Measurements from ENCODE around the gene DBF4.
"Not testable (repeated sequence)": the region's sequence is repeated elsewhere in the genome, so short reads cannot be mapped to it uniquely, and the experiment has no call there.

Gene DBF4

GRCh38 chr7:87882151-87882937, 6.1 kb downstream of the DBF4 start:
- no peak for DNase-seq

DNA sequence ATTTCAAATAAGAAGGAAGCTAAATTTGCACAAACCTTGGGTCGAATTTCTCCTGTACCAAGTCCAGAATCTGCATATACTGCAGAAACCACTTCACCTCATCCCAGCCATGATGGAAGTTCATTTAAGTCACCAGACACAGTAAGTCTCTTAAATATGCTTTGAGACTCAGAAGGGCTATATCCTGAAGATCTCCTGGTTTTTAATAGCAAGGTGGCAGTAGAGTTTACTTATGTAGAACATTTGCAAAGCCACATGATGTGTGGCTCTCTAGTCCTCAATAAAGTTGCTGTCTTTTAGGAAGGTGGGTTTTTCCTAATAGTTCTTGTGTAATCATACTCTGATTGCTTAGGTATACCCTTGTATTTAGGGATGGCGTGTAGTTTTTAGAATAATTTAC, 8.7 kb downstream of the DBF4 start:
- DNase-seq, result no peak

DNA sequence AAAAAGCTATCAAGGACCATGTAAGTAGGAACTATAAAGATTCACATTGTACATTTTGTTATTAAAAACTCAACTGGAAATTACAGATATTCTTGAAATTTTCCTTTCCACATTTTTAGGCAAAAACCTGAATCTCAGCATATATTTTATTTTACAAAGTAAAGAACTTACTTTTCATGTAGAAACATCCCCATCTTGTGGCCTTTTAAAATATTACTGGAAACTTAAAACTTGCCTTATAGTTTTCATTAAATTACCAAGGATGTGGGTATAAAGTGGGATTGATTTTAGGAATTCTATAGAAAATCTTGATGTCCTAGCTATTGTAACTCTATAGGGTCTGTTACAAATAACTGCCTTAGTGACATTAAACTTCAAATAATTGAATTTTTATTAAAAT, 10.6 kb downstream of the DBF4 start:
- DNase-seq, result peak in 1 of 5 donors; percentile 12

- DNase-seq, result no peak
Observed at GRCh38 chr7:87895363-87895762, 19.1 kb downstream of the DBF4 start.

GRCh38 chr7:87899255-87899654, 23.0 kb downstream of the DBF4 start:
- no peak for DNase-seq

- DNase-seq, result not testable (repeated sequence)
Observed at GRCh38 chr7:87907136-87907906, 31.0 kb downstream of the DBF4 start.

- not testable (repeated sequence) for DNase-seq
Observed at GRCh38 chr7:87908814-87909213, 32.5 kb downstream of the DBF4 start.

DNA sequence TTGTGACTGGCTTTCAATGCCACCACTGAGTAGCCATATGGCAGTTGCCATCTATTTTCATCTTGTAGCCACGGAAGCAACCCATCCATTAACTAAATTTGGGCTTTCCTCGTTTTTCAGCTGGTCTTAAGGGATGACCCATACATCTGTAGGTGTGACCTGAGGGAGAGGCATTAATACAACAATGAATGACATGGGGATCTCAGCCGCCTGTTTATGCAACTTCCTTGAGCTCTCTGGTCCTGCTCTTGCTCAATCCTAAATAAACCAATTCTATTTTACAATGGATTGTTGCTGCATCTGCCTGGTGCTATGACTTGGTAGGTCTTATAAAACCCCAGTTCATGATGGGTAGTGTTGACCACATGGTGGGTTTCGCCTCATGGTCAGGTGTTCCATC, 35.8 kb downstream of the DBF4 start:
- DNase-seq, result no peak

GRCh38 chr7:87918740-87919139, 42.4 kb downstream of the DBF4 start:
- no peak for DNase-seq

DNA sequence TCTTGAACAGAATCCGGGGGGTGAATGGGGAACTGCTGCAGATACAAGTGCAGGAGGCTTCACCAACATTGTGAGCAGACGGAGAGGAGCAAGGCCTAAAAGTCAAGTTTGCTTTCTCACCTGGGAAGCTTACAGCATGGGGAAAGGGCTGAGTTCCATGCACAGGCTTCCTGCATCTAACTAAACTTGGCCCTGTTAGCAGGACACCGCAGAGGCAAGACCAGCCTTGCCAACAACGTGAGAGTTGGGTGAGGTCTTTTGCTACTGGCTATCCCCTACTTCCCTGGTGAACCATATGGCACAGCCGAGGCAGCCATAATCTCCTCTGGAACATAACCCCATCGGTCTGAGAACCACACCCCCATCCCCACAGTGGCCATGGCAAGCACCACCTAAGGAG, 43.6 kb downstream of the DBF4 start:
- no peak for DNase-seq

DNA sequence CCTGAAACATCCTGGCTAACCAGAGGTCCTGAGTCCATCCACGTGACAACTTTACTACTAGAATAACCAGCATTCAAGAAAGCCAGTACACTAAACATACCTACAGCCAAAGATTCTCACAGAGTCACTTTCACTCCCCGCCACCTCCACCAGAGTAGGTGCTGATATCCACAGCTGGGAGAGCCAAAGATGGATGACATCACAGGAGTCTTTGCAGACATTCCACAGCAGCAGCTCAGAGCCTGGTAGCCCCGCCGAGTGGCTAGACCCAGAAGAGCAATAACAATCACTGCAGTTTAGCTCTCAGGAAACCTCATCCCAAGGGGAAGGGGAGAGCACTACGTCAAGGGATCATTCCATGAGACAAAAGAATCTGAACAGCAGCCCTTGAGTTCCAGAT, 44.3 kb downstream of the DBF4 start:
- no peak for DNase-seq

GRCh38 chr7:87922759-87923395, 46.6 kb downstream of the DBF4 start:
- not testable (repeated sequence) for DNase-seq

DNA sequence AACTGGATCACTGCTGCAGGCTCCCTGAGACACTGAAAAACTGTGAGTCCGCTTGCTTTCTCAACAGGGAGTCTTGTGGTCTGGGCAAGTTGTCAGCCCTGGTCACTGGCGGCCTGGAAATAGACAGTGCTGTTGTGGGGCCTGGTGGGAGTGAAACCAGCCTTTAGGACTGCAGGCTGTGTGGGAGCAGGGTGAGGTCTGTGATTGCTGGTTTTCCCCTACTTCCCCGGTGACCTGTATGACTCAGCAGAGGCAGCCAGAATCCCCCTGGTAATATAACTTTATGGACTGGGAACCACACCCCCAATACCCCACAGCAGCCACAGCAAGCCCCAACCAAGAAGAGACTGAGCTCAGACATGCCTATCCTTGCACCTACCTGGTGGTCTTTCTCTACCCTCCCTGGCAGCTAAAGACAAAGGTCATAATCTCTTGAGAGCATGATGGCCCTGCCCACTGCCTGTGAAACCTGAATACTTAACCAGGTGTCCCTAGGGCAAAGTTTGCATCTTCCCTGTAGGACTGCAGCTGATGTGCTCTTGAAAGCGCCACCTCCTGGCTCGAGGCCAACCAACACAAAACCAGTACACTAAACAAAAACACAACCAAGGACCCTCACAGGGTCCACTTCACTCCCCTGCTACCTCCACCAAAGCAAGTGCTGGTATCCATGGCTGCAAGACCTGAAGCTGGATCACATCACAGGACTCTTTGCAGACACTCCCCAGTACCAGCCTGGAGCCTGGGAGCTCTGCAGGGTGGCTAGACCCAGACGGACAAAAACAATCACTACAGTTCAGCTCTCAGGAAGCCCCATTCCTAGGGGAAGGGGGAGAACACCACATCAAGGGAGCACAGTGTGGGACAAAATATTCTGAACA, 50.5 kb downstream of the DBF4 start:
- peak in 1 of 5 donors; percentile 8 for DNase-seq

DNA sequence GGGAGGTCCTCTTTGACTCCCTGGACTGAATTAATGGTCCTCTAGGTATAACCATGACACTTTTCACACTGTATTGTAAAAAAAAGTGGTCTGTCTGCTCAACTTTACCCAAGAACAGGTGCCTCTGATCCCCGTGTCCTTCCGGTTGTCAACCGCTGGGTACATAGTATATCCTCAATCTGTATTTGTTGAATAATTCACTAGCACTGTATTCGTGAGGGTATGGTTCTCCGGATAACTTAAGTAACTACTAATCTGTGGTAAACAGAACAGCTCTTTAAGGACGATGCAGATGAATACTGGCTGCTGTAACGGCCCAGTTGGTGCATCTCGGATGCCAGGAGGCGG, 57.3 kb downstream of the DBF4 start:
- no peak for DNase-seq

DNA sequence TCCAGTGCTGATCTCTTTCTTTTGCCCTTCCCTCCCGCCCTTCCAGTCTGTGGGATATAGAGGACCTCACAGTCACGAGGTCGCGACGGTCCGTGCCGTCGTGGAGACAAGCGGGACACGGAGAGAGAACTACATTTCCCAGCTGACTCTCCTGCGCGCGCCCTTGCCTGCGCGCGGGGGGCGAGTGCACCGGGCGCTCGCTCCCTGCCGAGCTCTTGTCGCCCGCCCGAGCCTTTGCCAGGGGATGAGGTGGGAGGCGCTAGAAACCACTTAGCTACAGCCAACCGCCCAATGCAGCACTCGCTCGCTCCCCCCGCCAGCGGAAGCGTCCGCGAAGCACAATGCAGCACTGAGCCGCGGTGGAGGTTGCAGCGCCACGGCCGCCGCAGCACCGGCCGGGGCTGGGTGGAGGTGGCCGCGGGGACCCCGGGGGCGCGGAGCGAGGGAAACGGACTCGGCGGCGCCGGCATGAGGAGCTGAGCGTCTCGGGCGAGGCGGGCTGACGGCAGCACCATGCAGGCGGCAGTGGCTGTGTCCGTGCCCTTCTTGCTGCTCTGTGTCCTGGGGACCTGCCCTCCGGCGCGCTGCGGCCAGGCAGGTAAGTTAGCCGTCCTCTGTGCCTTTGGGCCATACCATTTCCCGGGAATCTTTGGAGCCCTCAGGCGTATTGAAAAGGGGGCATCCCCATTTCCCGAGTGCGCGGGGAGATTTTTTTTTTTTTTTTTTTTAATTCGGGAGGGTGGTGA, 57.8 kb downstream of the DBF4 start, which contains the start of gene ADAM22:
Gene ADAM22, plus strand, starts transcription at position 299 of the 746 bp plus-strand sequence. Its CDS starts 215 bp downstream, at position 514.
- peak; percentile 53 to 84 (median 63) for DNase-seq

GRCh38 chr7:87934699-87935383, 58.5 kb downstream of the DBF4 start:
- peak in 1 of 5 donors; percentile 8 for DNase-seq

DNA sequence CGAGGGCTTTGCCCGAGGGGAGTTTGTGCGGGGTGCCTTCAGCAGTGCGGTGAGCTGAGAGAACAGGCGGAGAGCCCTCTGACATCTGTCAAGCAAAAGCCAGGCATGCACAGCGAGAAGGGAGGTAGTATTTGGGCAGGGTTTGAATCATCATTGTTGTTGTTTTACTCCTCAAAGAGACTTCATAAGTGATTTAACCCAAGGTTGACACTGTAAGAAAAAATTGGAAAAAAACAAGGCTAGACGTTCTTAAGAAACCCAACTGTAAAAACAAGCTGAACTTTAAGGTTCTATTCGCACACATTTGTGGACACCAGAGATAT, 59.1 kb downstream of the DBF4 start:
- no peak for DNase-seq

GRCh38 chr7:87941138-87941537, 64.8 kb downstream of the DBF4 start:
- no peak for DNase-seq

DNA sequence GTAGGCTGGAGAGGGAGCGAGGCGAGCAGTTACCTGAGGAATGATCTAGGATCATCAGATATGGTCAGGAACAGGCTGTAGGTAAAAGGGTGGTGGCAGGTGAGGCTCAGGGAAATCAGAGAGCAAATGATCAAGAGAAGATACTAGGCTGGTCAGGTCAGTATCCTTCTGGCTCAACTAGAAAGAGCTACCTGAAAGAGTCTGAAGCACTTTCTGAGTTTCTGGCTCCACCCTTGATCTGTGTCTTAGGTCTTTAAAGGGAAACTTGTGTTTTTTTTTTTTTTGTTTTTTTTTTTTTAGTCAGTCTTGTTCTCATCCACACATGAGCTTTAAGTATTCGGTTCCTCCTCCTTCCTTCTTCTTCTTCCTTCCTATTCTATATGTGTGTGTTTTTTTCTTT, 68.3 kb downstream of the DBF4 start:
- no peak for DNase-seq

DNA sequence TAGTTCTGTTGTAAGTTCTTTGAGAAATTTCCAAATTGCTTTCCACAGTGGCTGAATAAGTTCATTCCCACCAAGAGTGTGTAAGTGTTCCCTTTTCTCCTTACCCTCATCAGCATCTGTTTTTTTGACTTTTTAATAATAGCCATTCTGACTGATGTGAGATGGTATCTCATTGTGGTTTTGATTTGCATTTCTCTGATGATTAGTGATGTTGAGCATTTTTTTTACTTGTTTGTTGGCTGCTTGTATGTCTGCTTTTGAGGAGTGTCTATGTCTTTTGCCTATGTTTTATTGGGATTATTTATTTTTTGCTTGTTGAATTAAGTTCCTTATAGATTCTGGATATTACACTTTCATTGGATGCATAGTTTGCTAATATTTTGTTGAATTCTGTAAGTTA, 69.6 kb downstream of the DBF4 start:
- DNase-seq, result not testable (repeated sequence)

DNA sequence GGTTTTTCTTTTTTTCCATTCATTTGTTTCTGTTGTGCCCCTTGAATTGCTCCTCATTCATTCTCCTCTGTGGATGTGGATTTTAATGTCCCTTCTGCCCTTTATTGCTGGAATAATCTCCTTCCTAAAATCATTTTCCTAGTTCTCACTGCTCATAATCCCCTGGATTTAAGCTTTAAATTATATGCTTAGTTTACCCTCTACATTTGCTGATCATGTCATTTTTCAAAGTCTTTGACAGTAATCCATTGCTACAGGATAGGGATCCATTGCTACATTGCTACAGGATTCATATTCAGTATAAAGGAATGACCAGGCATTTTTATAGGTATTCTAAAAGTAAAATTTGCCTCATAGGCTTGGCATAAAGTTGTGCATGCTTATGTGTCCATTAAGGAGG, 72.1 kb downstream of the DBF4 start:
- DNase-seq, result no peak

Data from T-helper 1 cell (primary cell).